ENCODE results near the gene RIT1.

DNA sequence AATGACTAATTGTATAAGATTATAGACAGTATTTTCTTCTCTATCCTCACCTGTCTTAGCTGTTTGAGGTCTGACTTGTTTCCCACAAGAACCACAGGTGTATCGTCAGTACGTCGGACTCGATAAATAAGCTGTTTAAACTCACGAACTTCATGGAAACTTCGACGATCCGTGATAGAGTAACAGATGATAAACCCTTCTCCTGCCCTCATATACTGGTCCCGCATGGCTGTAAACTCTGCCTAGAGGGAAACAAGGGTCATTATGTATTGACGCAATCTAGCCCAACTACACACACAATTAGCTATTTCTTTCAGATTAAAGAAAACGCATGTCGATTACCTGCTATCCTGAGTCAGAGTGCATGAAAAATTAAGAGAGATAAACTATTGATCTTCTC lies 6.9 kb downstream of the RIT1 start:
- no peak for TF ChIP-seq CTCF (IDR thresholded peaks at IDR 0.05; ENCODE audit: low read depth, low read length)
- TF ChIP-seq EZH2phosphoT487 (IDR thresholded peaks at IDR 0.05; ENCODE audit: low read depth): no peak
